H54 (cell line): ENCODE results near the gene TOMM70.
"Not testable (repeated sequence)": the region's sequence is repeated elsewhere in the genome, so short reads cannot be mapped to it uniquely, and the experiment has no call there.

Source experiments
- DNase-seq: peaks from one replicate; pipeline ENCODE4 v3.0.0; 2011; ENCODE audit warnings: low spot score, mixed read lengths; ENCODE audit not compliant: insufficient read length
- FAIRE-seq: peaks from 3 replicates; lab custom pipeline; 2011; peaks lifted over from hg19 to GRCh38; lab: Jason Lieb, UNC
- POLR2A ChIP-seq: IDR thresholded peaks from 2 replicates; pipeline ENCODE4 v1.6.1; 2011; ENCODE audit warnings: low read depth, mild to moderate bottlenecking, low read length

The TOMM70 gene

GRCh38 chr3:100335434-100335833, 65.5 kb downstream of the TOMM70 start:
- no peak for TF ChIP-seq POLR2A
- FAIRE-seq (no peak), DNase-seq (no peak)

DNA sequence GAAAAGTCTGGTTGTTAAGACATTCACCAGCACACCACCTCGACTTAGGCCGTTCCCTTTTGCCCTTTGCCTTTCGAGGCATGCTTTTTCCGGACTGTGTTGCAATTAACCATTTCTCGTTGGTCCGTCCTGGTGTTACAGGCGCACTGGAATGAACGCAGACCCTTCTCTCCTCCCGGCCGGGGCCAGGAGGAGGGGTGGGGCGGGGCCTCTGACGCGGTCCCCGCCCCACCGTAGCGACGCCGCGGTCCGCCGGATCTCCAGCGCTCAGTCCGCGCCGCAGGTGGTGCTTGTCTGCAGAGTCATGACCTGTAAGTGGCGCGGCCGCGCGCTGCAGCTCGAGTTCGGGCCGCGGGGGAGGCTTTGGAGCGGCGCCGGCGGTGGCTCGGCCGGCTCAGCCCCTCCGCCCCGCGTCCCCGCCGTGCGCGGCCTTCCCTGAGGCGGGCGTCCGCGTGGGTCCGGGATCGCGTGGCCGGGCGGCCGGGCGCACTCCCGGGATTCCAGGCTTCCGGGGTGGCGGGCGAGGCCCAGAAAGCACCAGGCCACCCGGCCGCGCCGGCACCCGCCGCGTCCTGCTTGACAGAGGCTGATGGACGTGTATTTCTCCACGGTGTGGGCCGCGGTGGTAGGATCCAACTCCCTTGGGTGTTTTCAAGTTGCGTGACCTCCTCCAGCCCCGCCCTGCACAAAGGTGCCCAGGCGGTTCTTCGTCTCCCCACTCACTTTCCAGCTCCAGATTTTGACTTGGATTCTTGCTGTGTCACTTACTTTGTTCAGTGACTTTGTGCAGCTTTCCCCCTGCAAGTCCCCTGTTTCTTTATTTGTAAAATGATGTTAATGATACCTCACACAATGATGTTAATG, 66.2 kb downstream of the TOMM70 start, which contains the start of gene NIT2:
Gene NIT2 (plus strand): TSS at position 270 of the 864 bp plus-strand sequence. CDS start 35 bp downstream, at position 305.
- FAIRE-seq (no peak), DNase-seq (peak; percentile 87)
- peak; percentile 79 for TF ChIP-seq POLR2A

- FAIRE-seq (no peak), DNase-seq (no peak)
- TF ChIP-seq POLR2A, result no peak
Measured at GRCh38 chr3:100333970-100334487, 66.9 kb downstream of the TOMM70 start.

- FAIRE-seq, result no peak
- no peak for TF ChIP-seq POLR2A
- no peak for DNase-seq
Measured at GRCh38 chr3:100333051-100333450, 67.8 kb downstream of the TOMM70 start.

DNA sequence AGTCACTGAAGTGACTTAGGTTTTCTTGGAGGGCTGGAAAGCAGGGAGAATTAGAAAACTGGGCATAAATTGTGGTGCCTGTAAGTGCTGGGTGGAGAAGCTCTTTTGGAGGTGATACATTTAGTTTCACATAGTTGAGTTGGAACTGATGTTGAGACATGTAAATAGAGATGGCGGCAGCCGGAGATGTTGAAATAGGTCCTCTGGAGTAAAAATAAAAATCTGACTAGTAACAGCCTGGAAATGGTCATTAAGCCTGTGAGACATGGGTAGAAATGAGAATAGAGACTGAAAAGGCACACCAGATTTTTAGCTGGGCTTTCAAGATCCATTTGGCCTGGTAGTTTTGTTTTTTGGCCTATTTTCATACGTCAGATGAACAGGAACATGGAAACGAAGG, 69.2 kb downstream of the TOMM70 start:
- TF ChIP-seq POLR2A, result no peak
- FAIRE-seq (no peak), DNase-seq (no peak)

- FAIRE-seq, result no peak
- DNase-seq, result no peak
- TF ChIP-seq POLR2A, result no peak
Measured at GRCh38 chr3:100330651-100331050, 70.2 kb downstream of the TOMM70 start.

- FAIRE-seq (no peak), DNase-seq (no peak)
- TF ChIP-seq POLR2A, result no peak
Measured at GRCh38 chr3:100329800-100330489, 70.9 kb downstream of the TOMM70 start.

DNA sequence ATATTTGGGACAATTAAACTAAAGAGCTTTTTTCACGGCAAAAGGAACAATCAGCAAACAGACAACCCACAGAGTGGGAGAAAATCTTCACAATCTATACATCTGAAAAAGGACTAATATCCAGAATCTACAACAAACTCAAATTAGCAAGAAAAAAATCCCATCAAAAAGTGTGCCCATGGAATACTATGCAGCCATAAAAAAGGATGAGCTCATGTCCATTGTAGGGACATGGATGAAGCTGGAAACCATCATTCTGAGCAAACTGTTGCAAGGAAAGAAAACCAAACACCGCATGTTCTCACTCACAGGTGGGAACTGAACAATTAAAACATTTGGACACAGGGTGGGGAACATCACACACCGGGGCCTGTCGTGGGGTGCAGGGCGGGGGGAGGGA, 73.5 kb downstream of the TOMM70 start:
- DNase-seq, FAIRE-seq: not testable (repeated sequence)

DNA sequence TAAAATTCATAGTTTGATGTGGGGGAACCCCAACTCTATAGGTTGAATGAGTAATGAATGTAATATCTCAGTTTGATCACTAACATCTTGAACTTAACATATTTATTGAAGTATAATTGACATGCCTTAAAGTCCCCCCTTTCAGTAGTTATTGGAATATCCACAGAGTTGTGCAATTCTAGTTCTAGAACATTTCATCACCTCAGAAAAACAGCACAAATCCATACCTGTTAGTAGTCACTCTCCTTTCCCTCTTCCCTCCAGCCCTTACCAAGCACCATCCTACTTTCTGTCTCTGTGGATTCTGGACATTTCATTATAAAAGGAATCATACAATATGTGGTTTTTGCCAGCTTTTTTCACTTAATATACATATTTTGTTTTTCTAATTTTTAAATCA, 75.1 kb downstream of the TOMM70 start:
- FAIRE-seq, result no peak
- no peak for TF ChIP-seq POLR2A
- DNase-seq, result no peak

DNA sequence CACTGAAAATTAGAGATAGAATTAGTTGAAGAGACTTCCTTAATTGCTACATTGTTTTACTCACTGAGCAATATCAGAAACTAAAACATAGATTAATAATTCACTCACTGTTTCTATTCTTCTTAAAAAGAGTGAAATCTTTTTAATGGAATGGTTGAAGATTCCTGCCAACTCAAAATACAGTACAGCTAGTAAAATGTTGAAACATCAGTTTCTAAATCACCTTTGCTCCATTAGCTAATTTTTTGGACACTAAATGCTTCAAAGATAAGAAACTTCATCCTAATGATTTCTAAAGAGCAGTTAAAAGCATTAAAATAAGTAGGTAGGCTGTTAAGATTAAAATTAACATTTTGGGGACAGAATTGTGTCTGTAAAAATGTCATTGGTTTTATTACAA, 76.8 kb downstream of the TOMM70 start:
- no peak for FAIRE-seq
- no peak for TF ChIP-seq POLR2A
- DNase-seq, result no peak

- no peak for DNase-seq
- no peak for TF ChIP-seq POLR2A
- FAIRE-seq, result no peak
Measured at GRCh38 chr3:100319951-100320350, 80.9 kb downstream of the TOMM70 start.

GRCh38 chr3:100317912-100318311, 83.0 kb downstream of the TOMM70 start:
- no peak for TF ChIP-seq POLR2A
- FAIRE-seq, result no peak

DNA sequence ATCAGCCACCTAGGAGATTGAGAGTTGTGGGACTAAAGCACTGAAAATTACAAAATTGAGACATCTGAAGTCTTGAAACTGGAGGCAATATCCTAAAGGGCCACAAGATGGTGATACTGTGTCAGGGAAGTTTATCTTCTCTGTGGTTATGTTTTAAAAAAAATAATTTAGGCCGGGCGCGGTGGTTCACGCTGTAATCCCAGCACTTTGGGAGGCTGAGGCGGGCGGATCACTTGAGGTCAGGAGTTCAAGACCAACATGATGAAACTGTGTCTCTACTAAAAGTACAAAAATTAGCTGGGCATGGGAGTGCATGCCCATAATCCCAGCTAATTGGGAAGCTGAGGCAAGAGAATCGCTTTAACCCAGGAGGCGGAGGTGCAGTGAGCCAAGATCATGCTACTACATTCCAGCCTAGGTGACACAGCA, 84.2 kb downstream of the TOMM70 start:
- DNase-seq (no peak), FAIRE-seq (peak; percentile 58)
- TF ChIP-seq POLR2A, result no peak

More at GRCh38 chr3:100317912-100318311, 83.0 kb downstream of the TOMM70 start:
- DNase-seq, result no peak
